BLaER1 (cell line): ENCODE measurements around the gene CTSZ.

ENCODE experiments used
- H3K27ac ChIP-seq: shearing (Covaris generic); formaldehyde crosslinking; 2 replicates; pipeline ENCODE4 v1.8.1; 2022
- H3K27me3 ChIP-seq: shearing (Covaris generic); formaldehyde crosslinking; 2 replicates; pipeline ENCODE4 v1.8.1; 2022
- H3K36me3 ChIP-seq: shearing (Covaris generic); formaldehyde crosslinking; 2 replicates; pipeline ENCODE4 v1.8.1; 2022
- H3K4me1 ChIP-seq: shearing (Covaris generic); formaldehyde crosslinking; 2 replicates; pipeline ENCODE4 v1.8.1; 2022
- H3K4me2 ChIP-seq: shearing (Covaris generic); formaldehyde crosslinking; 2 replicates; pipeline ENCODE4 v1.8.1; 2022
- H3K4me3 ChIP-seq: shearing (Covaris generic); formaldehyde crosslinking; 2 replicates; pipeline ENCODE4 v1.8.1; 2022
- H3K9ac ChIP-seq: shearing (Covaris generic); formaldehyde crosslinking; 2 replicates; pipeline ENCODE4 v1.8.1; 2022
- H3K9me3 ChIP-seq: shearing (Covaris generic); formaldehyde crosslinking; 2 replicates; pipeline ENCODE4 v1.8.1; 2022
- H4K20me1 ChIP-seq: shearing (Covaris generic); formaldehyde crosslinking; 2 replicates; pipeline ENCODE4 v1.8.1; 2022
- Cebpa-rat ChIP-seq: shearing (Covaris generic); IDR thresholded peaks from 2 replicates; pipeline ENCODE4 v1.8.1; 2022

Gene CTSZ

GRCh38 chr20:59023616-59024015 is 16.6 kb upstream of the CTSZ start:
- no peak overlapping the region for H3K4me3 ChIP-seq
- peaks cover 59% of the 10 kb centered on the region for H4K20me1 ChIP-seq
- H3K27me3 ChIP-seq = no peaks in the 10 kb centered on the region
- H3K9ac ChIP-seq = no peak overlapping the region
- TF ChIP-seq Cebpa-rat = no peak
- no peak overlapping the region for H3K4me2 ChIP-seq
- H3K36me3 ChIP-seq = peaks cover 71% of the 10 kb centered on the region
- H3K4me1 ChIP-seq = no peaks in the 10 kb centered on the region
- H3K9me3 ChIP-seq = no peaks in the 10 kb centered on the region
- H3K27ac ChIP-seq = no peak overlapping the region

GRCh38 chr20:59022754-59023153 is 15.7 kb upstream of the CTSZ start:
- Histone ChIP-seq H3K4me3 (no peak overlapping the region), H3K27ac (no peak overlapping the region), H3K9me3 (no peaks in the 10 kb centered on the region), H4K20me1 (peaks cover 51% of the 10 kb centered on the region), H3K4me1 (peaks cover 1% of the 10 kb centered on the region; the same call in 1 of the 2 replicates), H3K27me3 (no peaks in the 10 kb centered on the region), H3K36me3 (peaks cover 62% of the 10 kb centered on the region), H3K9ac (no peak overlapping the region), H3K4me2 (no peak overlapping the region)
- no peak for TF ChIP-seq Cebpa-rat

GRCh38 chr20:59020938-59021551 is 14.0 kb upstream of the CTSZ start:
- no peak overlapping the region for H3K4me2 ChIP-seq
- peaks cover 45% of the 10 kb centered on the region for H3K36me3 ChIP-seq
- no peak for TF ChIP-seq Cebpa-rat
- no peaks in the 10 kb centered on the region for H3K9me3 ChIP-seq
- no peak overlapping the region for H3K27ac ChIP-seq
- peaks cover 33% of the 10 kb centered on the region for H4K20me1 ChIP-seq
- H3K4me1 ChIP-seq = peaks cover 18% of the 10 kb centered on the region
- no peak overlapping the region for H3K9ac ChIP-seq
- H3K4me3 ChIP-seq = no peak overlapping the region
- no peaks in the 10 kb centered on the region for H3K27me3 ChIP-seq

GRCh38 chr20:59019217-59019616 is 12.2 kb upstream of the CTSZ start, which contains the start of gene TUBB1:
TUBB1 (plus strand) TSS chr20:59019429; CDS start chr20:59019523, 94 bp downstream.
- H3K4me2 ChIP-seq = no peak within 1 kb of the TSS
- H4K20me1 ChIP-seq = peaks cover 15% of the 10 kb centered on the region
- no peak for TF ChIP-seq Cebpa-rat
- H3K4me1 ChIP-seq = peaks cover 30% of the 10 kb centered on the region
- no peaks in the 10 kb centered on the region for H3K27me3 ChIP-seq
- no peak within 1 kb of the TSS for H3K9ac ChIP-seq
- H3K27ac ChIP-seq = no peak within 1 kb of the TSS
- H3K4me3 ChIP-seq = no peak within 1 kb of the TSS
- no peaks in the 10 kb centered on the region for H3K9me3 ChIP-seq
- H3K36me3 ChIP-seq = peaks cover 27% of the 10 kb centered on the region

- no peak for TF ChIP-seq Cebpa-rat
- Histone ChIP-seq H3K4me3 (no peak overlapping the region), H3K27ac (no peak overlapping the region), H3K9me3 (no peaks in the 10 kb centered on the region), H4K20me1 (peaks cover 11% of the 10 kb centered on the region), H3K9ac (no peak overlapping the region), H3K4me2 (no peak overlapping the region), H3K27me3 (no peaks in the 10 kb centered on the region), H3K36me3 (peaks cover 23% of the 10 kb centered on the region), H3K4me1 (peaks cover 34% of the 10 kb centered on the region)
Observed at GRCh38 chr20:59018817-59019216, 11.8 kb upstream of the CTSZ start.

- peaks cover 36% of the 10 kb centered on the region for H3K4me1 ChIP-seq
- no peak overlapping the region for H3K4me3 ChIP-seq
- TF ChIP-seq Cebpa-rat = no peak
- no peak overlapping the region for H3K9ac ChIP-seq
- no peaks in the 10 kb centered on the region for H3K9me3 ChIP-seq
- peaks cover 3% of the 10 kb centered on the region; the same call in 1 of the 2 replicates for H4K20me1 ChIP-seq
- peaks cover 12% of the 10 kb centered on the region for H3K36me3 ChIP-seq
- no peak overlapping the region for H3K27ac ChIP-seq
- H3K4me2 ChIP-seq = peak overlapping the region; percentile 15
- no peaks in the 10 kb centered on the region for H3K27me3 ChIP-seq
Observed at GRCh38 chr20:59017493-59018231, 10.6 kb upstream of the CTSZ start.

- no peaks in the 10 kb centered on the region for H3K9me3 ChIP-seq
- H3K27me3 ChIP-seq = no peaks in the 10 kb centered on the region
- peaks cover 8% of the 10 kb centered on the region; the same call in 1 of the 2 replicates for H3K36me3 ChIP-seq
- H3K9ac ChIP-seq = no peak overlapping the region
- H3K4me2 ChIP-seq = peak overlapping the region; percentile 15
- no peak overlapping the region for H3K4me3 ChIP-seq
- H4K20me1 ChIP-seq = no peaks in the 10 kb centered on the region
- TF ChIP-seq Cebpa-rat = no peak
- peaks cover 36% of the 10 kb centered on the region for H3K4me1 ChIP-seq
- H3K27ac ChIP-seq = no peak overlapping the region
Observed at GRCh38 chr20:59016795-59017492, 9.9 kb upstream of the CTSZ start.

- peak overlapping the region; percentile 31; the same call in 1 of the 2 replicates for H3K4me2 ChIP-seq
- H3K4me3 ChIP-seq = no peak overlapping the region
- no peak overlapping the region for H3K27ac ChIP-seq
- no peak overlapping the region for H3K9ac ChIP-seq
- H3K36me3 ChIP-seq = peaks cover 3% of the 10 kb centered on the region; the same call in 1 of the 2 replicates
- H3K27me3 ChIP-seq = no peaks in the 10 kb centered on the region
- peaks cover 36% of the 10 kb centered on the region for H3K4me1 ChIP-seq
- no peaks in the 10 kb centered on the region for H3K9me3 ChIP-seq
- no peak for TF ChIP-seq Cebpa-rat
- no peaks in the 10 kb centered on the region for H4K20me1 ChIP-seq
Observed at GRCh38 chr20:59015812-59016711, 9.0 kb upstream of the CTSZ start.

- H3K9me3 ChIP-seq = no peaks in the 10 kb centered on the region
- peaks cover 36% of the 10 kb centered on the region for H3K4me1 ChIP-seq
- H3K4me3 ChIP-seq = no peak overlapping the region
- H3K27me3 ChIP-seq = no peaks in the 10 kb centered on the region
- H3K27ac ChIP-seq = no peak overlapping the region
- TF ChIP-seq Cebpa-rat = no peak
- no peaks in the 10 kb centered on the region for H3K36me3 ChIP-seq
- H3K4me2 ChIP-seq = 0 out of 2 replicates have a peak overlapping the region, but pooled peaks have one; percentile 4
- H4K20me1 ChIP-seq = no peaks in the 10 kb centered on the region
- no peak overlapping the region for H3K9ac ChIP-seq
Observed at GRCh38 chr20:59015411-59015810, 8.4 kb upstream of the CTSZ start.
